ENCODE data around the gene CHL1. TPM values are rescaled to one million over a fixed set of nuclear protein-coding genes. Genes with fewer than 3 reads are reported as not detected.

Gene CHL1
- total and polyA plus RNA-seq, 12 donors, result 0.55 to 28.8 (median 2.2) TPM

DNA sequence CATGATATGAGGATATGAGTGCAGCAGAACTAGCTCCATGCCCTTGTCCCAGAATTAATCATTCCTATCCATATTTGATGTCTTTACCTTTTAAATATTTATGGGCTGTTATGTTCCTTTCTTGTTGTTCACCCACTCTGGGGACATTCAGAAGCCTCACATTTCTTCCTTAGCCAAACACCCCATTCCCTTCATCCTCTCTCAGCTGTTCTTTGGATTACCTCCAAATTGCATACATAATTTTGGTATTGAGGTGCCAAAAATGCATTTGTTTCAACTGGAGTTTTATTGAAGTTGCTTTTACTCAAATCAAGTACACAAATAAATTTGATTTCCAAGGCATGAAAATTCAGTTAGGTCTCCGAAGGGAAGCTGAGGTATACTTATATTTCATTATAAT, 51.4 kb downstream of the CHL1 start:
- H3K27me3 ChIP-seq, result peaks cover 0 to 3% (median 0%) of the 10 kb centered on the region in 7 donors
- WGBS, 2 donors, result 81 to 89% methylated on average over 1 of the region's 1 CpG
- intact Hi-C loops (cut with DNase I), result no loop called here
- H3K36me3 ChIP-seq, result no peaks in the 10 kb centered on the region
- ATAC-seq (no peak), DNase-seq (no peak)
- H3K4me1 ChIP-seq, result no peaks in the 10 kb centered on the region
- no peak overlapping the region for H3K27ac ChIP-seq
- H3K4me3 ChIP-seq, result no peak overlapping the region
- no peaks in the 10 kb centered on the region for H3K9me3 ChIP-seq
- TF ChIP-seq, protein P1, sequence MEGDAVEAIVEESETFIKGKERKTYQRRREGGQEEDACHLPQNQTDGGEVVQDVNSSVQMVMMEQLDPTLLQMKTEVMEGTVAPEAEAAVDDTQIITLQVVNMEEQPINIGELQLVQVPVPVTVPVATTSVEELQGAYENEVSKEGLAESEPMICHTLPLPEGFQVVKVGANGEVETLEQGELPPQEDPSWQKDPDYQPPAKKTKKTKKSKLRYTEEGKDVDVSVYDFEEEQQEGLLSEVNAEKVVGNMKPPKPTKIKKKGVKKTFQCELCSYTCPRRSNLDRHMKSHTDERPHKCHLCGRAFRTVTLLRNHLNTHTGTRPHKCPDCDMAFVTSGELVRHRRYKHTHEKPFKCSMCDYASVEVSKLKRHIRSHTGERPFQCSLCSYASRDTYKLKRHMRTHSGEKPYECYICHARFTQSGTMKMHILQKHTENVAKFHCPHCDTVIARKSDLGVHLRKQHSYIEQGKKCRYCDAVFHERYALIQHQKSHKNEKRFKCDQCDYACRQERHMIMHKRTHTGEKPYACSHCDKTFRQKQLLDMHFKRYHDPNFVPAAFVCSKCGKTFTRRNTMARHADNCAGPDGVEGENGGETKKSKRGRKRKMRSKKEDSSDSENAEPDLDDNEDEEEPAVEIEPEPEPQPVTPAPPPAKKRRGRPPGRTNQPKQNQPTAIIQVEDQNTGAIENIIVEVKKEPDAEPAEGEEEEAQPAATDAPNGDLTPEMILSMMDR (IDR thresholded peaks at IDR 0.05), result no peak

DNA sequence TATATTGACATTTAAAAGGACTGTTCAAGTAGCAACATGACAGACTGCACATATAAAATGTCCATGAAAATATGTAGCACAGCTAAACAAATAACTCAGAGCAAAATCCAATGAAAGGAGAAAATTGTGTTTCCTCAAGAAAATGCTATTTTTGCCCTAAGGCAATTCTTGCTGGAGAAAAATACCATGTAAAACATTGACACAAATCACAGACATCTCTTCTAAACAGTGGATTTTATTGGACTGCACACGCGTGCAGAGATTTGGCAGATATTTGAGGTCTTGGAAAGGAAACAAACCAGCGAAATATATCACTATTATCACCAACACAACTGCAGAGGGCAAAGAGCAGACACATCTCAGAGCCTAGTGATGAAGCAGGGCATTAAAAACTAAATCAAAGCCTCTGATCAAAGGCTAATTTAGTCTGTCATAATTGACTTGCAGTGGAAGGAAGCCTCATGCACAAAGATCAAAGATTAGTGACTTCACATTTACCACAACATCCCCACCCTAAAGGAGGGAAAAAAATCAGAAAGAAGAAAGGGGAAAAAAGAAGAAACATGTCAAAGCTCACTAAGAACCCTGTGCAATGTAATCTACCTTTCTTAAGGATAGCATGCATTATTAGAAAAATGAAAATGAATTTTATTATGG, 52.4 kb downstream of the CHL1 start:
- H3K27ac ChIP-seq, result no peak overlapping the region
- intact Hi-C loops (cut with DNase I), result no loop called here
- no peaks in the 10 kb centered on the region for H3K36me3 ChIP-seq
- 54 to 67% methylated on average over 3 of the region's 3 CpGs for WGBS, 2 donors
- no peaks in the 10 kb centered on the region for H3K4me1 ChIP-seq
- no peaks in the 10 kb centered on the region for H3K9me3 ChIP-seq
- no peak overlapping the region for H3K4me3 ChIP-seq
- ATAC-seq, result no peak
- DNase-seq, result no peak
- TF ChIP-seq, protein P1 (IDR thresholded peaks at IDR 0.05), result no peak
- peaks cover 0 to 3% (median 0%) of the 10 kb centered on the region in 7 donors for H3K27me3 ChIP-seq

DNA sequence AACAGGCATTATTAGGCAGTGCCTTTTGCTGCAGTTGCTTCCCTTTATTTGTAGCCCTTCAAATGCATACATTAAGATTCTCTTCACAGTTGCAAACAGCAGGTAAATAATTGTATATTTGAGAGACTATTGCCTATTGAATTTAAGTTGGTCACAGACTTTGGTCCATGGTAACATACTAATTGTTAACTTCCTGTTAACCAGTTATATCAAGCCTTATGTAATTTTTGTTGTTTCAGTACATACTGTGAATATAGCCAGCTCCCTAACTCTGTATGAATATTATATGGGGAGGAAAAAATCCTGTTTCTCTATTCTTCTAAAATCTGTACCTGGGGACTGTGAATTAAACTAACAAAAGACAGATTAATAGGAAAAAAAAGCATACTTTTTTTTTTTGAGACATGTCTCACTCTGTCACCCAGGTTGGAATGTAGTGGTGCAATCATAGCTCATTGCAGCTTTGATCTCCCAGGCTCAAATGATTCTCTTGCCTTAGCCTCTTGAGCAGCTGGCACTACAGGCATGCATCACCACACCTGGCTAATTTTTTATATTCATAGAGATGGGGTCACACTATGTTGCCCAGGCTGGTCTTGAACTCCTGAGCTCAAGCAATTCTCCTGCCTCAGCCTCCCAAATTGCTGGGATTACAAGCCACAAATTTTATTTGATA, 53.2 kb downstream of the CHL1 start:
- Histone ChIP-seq H3K9me3 (no peaks in the 10 kb centered on the region), H3K4me1 (no peaks in the 10 kb centered on the region), H3K27me3 (peaks cover 0 to 3% (median 0%) of the 10 kb centered on the region in 7 donors), H3K36me3 (no peaks in the 10 kb centered on the region), H3K4me3 (no peak overlapping the region), H3K27ac (no peak overlapping the region)
- ATAC-seq, result no peak
- intact Hi-C loops (cut with DNase I), result no loop called here
- DNase-seq, result no peak
- TF ChIP-seq, protein P1 (IDR thresholded peaks at IDR 0.05), result no peak

DNA sequence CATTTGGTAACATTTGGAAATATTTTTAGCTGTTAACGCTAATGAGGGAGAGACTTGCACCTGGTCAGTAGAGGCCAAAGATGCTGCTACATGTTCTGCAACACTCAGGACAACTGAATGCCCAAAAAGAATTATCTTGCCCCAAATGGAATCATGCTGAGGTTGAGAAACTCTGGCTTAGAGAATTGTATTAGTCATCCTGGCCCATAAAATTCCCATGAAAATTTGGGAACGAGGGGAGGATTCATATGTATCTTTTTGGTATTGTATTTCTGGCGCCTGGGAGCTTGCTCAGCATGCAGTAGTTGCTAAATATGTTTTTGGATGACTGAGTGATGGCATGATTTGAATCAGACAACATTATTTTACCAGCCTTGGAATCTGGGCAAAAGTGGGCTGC, 59.9 kb downstream of the CHL1 start:
- no peak for DNase-seq
- H3K36me3 ChIP-seq, result no peaks in the 10 kb centered on the region
- no peaks in the 10 kb centered on the region for H3K27me3 ChIP-seq
- 82 to 87% methylated on average over 3 of the region's 3 CpGs for WGBS, 2 donors
- no peaks in the 10 kb centered on the region for H3K4me1 ChIP-seq
- peaks cover 0 to 3% (median 0%) of the 10 kb centered on the region in 11 donors for H3K9me3 ChIP-seq
- TF ChIP-seq, protein P1 (IDR thresholded peaks at IDR 0.05), result no peak
- no peak for ATAC-seq
- no peak overlapping the region for H3K4me3 ChIP-seq
- intact Hi-C loops (cut with DNase I), result no loop called here
- H3K27ac ChIP-seq, result no peak overlapping the region
